Activated naive CD4-positive, alpha-beta T cell treated with anti-CD3 and anti-CD28 coated beads for 36 hours (primary cell): ENCODE results near the gene TTI1. TPM values are rescaled to one million over a fixed set of nuclear protein-coding genes. Genes with fewer than 3 reads are reported as not detected.

ENCODE experiments used
- CTCF ChIA-PET: fragments of 350-600 bp; sonication (Branson Sonifier 250); formaldehyde crosslinking; loops from one replicate; lab custom pipeline; 2021; ENCODE audit warnings: antibody characterized with exemption; lab: Charles Lee
- DNase-seq: peaks from one replicate; pipeline ENCODE4 v3.0.0-alpha.2; 2020
- H3K27ac Mint-ChIP-seq: one replicate; pipeline ENCODE4 v1.8.0; 2021; ENCODE audit warnings: mild to moderate bottlenecking, mixed read lengths
- H3K27me3 Mint-ChIP-seq: one replicate; pipeline ENCODE4 v1.8.0; 2021; ENCODE audit warnings: low read depth, mixed read lengths
- H3K36me3 Mint-ChIP-seq: one replicate; pipeline ENCODE4 v1.8.0; 2021; ENCODE audit warnings: low read depth, mixed read lengths
- H3K4me1 Mint-ChIP-seq: one replicate; pipeline ENCODE4 v1.8.0; 2021; ENCODE audit warnings: low read depth, mixed read lengths
- H3K4me3 Mint-ChIP-seq: one replicate; pipeline ENCODE4 v1.8.0; 2021; ENCODE audit warnings: mild to moderate bottlenecking, moderate library complexity, mixed read lengths
- H3K9me3 Mint-ChIP-seq: one replicate; pipeline ENCODE4 v1.8.0; 2021; ENCODE audit warnings: mixed read lengths
- intact Hi-C: fragments of 100-400 bp; cut with micrococcal nuclease; formaldehyde crosslinking; loops from one replicate; pipeline ENCODE4 v1.15.1; 2023
- total RNA-seq, 2 experiments: library from RNA; stranded (reverse); gene quantifications; one replicate each; pipeline ENCODE4 v1.2.3, GENCODE V29; 2021

The TTI1 gene
- total RNA-seq, 2 experiments from 2014 or later = 32.8 to 36.2 TPM

DNA sequence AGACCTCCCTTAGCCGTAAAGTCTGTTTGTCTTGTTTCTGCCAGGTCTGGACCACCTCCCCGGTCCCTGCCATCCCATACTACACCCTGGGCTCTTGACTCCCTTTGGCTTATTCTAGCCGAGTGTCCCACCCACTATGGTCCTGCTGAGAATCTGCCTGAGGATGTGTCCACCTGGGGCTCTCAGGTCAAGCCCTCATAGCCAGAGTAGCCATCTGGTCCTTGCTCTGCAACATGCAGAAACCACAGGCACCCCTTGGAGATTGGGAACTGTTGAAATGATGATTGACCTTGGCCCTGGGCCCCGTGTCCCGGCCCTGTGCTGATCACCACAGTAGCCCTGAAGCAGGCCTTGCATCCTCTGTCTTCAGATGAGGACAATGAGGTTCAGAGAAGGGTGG, 86.3 kb downstream of the TTI1 start:
- no peak overlapping the region for H3K27ac Mint-ChIP-seq
- no peaks in the 10 kb centered on the region for H3K4me1 Mint-ChIP-seq
- H3K4me3 Mint-ChIP-seq = no peak overlapping the region
- H3K36me3 Mint-ChIP-seq = no peaks in the 10 kb centered on the region
- no peaks in the 10 kb centered on the region for H3K27me3 Mint-ChIP-seq
- intact Hi-C loops = no loop called here
- peaks cover 5% of the 10 kb centered on the region for H3K9me3 Mint-ChIP-seq
- CTCF ChIA-PET = no interaction called here
- no peak for DNase-seq

DNA sequence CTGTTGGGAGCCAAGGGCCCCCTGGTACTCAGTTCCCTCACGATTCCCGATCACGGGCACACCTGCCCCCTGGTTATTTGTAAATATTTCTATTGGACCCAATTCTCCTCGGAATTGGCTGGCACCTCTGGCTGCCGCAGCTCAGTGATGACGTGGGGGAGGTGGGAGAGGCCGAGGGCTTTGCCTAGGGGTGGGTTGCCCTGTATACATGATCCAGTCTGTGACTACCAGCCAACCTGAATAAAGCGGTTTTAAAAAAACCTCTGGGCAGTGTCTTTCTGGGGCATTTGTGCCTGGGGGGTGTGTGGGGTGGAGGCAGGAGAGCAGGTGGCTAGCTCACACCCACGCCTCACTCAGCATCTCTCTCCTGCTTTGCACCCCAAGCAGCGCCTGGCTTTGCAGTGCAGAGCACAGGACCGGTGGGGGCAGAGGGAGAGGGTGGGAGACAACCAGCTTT, 88.1 kb downstream of the TTI1 start:
- no peak overlapping the region for H3K4me3 Mint-ChIP-seq
- peaks cover 5% of the 10 kb centered on the region for H3K9me3 Mint-ChIP-seq
- H3K27ac Mint-ChIP-seq = no peak overlapping the region
- no peak for DNase-seq
- CTCF ChIA-PET = interaction anchor here (0.5 kb wide), 1 partner anchor 241 kb away, joined by 6 read pairs; no protein-coding TSS in a partner anchor
- H3K4me1 Mint-ChIP-seq = no peaks in the 10 kb centered on the region
- intact Hi-C loops = no loop called here
- H3K36me3 Mint-ChIP-seq = no peaks in the 10 kb centered on the region
- no peaks in the 10 kb centered on the region for H3K27me3 Mint-ChIP-seq

DNA sequence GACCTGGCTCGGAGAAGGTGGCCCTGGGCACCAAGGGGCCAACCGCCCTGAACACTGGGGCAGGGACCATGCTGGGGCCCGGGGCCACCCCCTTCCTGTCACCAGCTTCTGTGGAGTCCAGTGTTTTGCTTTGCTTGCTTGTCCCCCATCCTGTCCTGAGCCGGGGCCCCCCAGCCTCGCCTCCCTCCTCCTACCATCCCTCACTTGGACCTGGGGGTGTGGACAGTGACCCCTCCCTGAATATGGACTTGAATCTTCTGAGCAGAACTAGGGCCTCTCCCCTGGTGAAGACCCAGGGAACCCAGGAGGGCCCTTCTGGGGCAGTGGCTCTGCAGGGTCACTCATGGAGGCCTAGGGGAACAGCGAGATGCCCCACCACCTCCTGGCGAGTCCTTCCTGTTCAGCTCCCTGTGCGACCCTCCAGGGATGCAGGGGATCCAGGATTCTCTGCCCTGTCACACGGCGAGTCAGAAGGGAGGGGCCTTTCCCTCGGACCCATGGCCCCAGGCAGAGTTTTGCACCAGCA, 88.7 kb downstream of the TTI1 start:
- no peak for DNase-seq
- intact Hi-C loops = no loop called here
- Mint-ChIP-seq H3K4me1 (no peaks in the 10 kb centered on the region), H3K36me3 (no peaks in the 10 kb centered on the region), H3K4me3 (no peak overlapping the region), H3K9me3 (peaks cover 5% of the 10 kb centered on the region), H3K27me3 (no peaks in the 10 kb centered on the region), H3K27ac (no peak overlapping the region)
- CTCF ChIA-PET = interaction anchor here (0.5 to 0.7 kb wide), 2 partner anchors 26 to 240 kb away, joined by 5 to 6 read pairs; no protein-coding TSS in a partner anchor

DNA sequence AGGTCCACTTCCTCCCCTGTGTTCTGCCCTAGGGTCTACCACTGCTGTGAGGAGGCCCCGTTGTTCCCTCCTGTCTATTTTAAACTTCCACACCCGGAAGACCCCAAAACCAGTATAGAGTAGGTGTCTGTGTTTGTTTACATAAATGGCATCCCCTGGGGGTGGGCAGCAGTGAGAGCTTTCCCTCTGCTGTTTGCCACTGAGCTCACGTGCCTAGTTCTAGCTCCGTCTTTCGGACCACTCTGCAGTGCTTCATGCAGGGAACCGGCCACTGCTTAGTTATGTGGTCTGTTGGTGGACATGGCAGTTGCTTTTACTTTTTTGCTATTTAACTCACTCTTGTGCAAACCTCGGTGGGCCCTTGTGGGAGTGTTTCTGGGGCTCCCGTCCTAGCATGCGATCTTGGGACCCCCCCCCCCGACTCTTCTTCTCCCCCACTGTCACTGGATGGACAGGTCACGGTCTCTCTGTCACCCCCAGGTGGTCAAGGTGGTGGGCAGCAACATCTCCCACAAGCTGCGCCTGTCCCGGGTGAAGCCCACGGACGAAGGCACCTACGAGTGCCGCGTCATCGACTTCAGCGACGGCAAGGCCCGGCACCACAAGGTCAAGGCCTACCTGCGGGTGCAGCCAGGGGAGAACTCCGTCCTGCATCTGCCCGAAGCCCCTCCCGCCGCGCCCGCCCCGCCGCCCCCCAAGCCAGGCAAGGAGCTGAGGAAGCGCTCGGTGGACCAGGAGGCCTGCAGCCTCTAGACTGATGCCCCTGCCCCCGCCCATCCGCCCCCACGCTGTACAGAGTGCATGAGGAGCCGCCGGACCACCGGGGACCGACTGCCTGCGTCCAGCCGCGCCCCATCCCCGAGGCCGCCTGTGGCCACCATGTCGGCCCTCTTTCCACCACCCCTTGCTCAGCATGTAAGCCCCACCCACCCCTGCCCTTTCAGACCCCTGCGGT, 89.5 kb downstream of the TTI1 start:
- no peaks in the 10 kb centered on the region for H3K27me3 Mint-ChIP-seq
- peaks cover 5% of the 10 kb centered on the region for H3K9me3 Mint-ChIP-seq
- no peak overlapping the region for H3K27ac Mint-ChIP-seq
- intact Hi-C loops = no loop called here
- no peaks in the 10 kb centered on the region for H3K36me3 Mint-ChIP-seq
- no peak for DNase-seq
- H3K4me3 Mint-ChIP-seq = no peak overlapping the region
- no peaks in the 10 kb centered on the region for H3K4me1 Mint-ChIP-seq
- CTCF ChIA-PET = interaction anchor here (0.7 kb wide), 1 partner anchor 25 kb away, joined by 5 read pairs; no protein-coding TSS in a partner anchor

DNA sequence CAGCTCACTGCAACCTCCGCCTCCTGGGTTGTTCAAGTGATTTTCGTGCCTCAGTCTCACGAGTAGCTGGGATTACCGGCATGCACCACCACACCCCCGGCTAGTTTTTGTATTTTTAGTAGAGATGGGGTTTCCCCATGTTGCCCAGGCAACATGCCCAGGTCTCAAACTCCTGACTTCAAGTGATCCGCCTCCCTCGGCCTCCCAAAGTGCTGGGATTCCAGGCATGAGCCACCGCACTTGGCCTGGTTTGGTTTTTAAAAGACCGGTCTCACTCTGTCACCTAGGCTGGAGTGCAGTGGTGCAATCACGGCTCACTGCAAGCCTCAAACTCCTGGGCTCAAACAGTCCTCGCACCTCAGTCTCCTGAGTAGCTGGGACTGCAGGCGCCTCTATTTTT, 90.2 kb downstream of the TTI1 start:
- DNase-seq = no peak
- H3K27me3 Mint-ChIP-seq = no peaks in the 10 kb centered on the region
- H3K4me3 Mint-ChIP-seq = no peak overlapping the region
- H3K4me1 Mint-ChIP-seq = no peaks in the 10 kb centered on the region
- peaks cover 5% of the 10 kb centered on the region for H3K9me3 Mint-ChIP-seq
- H3K36me3 Mint-ChIP-seq = no peaks in the 10 kb centered on the region
- intact Hi-C loops = no loop called here
- CTCF ChIA-PET = no interaction called here
- no peak overlapping the region for H3K27ac Mint-ChIP-seq

DNA sequence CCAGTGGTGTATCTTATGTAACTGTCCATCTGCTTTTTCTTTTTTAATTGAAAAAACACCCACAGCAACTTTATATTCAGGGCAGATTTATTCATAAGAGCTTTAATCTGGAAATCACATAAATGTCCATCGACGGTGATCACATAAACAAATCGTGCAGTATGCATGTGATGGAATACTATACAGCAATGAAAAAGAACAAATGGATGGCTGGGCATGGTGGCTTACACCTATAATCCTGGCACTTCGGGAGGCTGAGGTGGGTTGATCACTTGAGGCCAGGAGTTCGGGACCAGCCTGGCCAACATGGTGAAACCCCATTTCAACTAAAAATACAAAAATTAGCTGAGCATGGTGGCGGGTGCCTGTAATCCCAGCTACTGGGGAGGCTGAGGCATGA, 91.3 kb downstream of the TTI1 start:
- no peak overlapping the region for H3K4me3 Mint-ChIP-seq
- no peak overlapping the region for H3K27ac Mint-ChIP-seq
- H3K27me3 Mint-ChIP-seq = no peaks in the 10 kb centered on the region
- H3K36me3 Mint-ChIP-seq = no peaks in the 10 kb centered on the region
- DNase-seq = no peak
- CTCF ChIA-PET = no interaction called here
- H3K9me3 Mint-ChIP-seq = no peaks in the 10 kb centered on the region
- no peaks in the 10 kb centered on the region for H3K4me1 Mint-ChIP-seq
- intact Hi-C loops = no loop called here

DNA sequence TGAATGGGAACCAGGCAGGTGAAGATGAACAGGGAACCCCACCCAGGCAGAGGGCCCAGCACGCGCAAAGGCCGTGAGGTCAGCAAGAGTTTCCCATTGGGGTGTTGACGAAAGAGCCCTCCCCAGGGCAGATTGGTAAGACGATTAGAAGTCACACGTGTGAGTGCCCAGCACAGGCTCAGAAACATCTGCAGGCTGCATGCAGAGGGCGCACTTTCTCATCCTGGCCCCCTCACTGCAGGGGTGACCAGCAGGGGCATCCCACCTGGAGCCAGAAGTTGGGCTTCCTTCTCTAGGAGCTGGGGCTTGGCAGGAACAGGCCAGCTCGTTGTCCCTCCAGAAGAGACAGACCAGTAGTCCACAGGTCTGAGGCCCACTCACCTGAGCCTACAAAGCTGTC, 91.9 kb downstream of the TTI1 start:
- Mint-ChIP-seq H3K4me1 (no peaks in the 10 kb centered on the region), H3K4me3 (no peak overlapping the region), H3K27ac (no peak overlapping the region), H3K27me3 (no peaks in the 10 kb centered on the region), H3K9me3 (no peaks in the 10 kb centered on the region), H3K36me3 (no peaks in the 10 kb centered on the region)
- intact Hi-C loops = no loop called here
- CTCF ChIA-PET = no interaction called here
- no peak for DNase-seq

DNA sequence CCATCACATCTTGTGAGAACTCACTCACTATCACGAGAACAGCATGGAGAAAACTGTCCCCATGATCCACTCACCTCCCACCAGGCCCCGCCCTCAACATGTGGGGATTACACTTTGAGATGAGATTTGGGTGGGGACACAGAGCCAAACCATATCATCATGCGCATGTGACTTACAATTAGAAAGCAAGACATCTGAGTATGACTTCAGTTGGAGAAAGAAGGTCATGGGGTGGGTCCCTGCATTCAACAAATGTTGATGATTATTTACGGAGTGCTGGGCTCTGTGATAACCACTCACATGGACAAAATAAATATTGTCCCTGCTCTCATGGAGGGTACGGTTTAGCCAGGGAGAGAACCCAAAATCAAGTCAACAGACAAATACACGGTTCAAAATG, 92.4 kb downstream of the TTI1 start:
- Mint-ChIP-seq H3K27ac (no peak overlapping the region), H3K27me3 (no peaks in the 10 kb centered on the region), H3K9me3 (no peaks in the 10 kb centered on the region), H3K36me3 (no peaks in the 10 kb centered on the region), H3K4me1 (no peaks in the 10 kb centered on the region), H3K4me3 (no peak overlapping the region)
- CTCF ChIA-PET = no interaction called here
- intact Hi-C loops = no loop called here
- no peak for DNase-seq

DNA sequence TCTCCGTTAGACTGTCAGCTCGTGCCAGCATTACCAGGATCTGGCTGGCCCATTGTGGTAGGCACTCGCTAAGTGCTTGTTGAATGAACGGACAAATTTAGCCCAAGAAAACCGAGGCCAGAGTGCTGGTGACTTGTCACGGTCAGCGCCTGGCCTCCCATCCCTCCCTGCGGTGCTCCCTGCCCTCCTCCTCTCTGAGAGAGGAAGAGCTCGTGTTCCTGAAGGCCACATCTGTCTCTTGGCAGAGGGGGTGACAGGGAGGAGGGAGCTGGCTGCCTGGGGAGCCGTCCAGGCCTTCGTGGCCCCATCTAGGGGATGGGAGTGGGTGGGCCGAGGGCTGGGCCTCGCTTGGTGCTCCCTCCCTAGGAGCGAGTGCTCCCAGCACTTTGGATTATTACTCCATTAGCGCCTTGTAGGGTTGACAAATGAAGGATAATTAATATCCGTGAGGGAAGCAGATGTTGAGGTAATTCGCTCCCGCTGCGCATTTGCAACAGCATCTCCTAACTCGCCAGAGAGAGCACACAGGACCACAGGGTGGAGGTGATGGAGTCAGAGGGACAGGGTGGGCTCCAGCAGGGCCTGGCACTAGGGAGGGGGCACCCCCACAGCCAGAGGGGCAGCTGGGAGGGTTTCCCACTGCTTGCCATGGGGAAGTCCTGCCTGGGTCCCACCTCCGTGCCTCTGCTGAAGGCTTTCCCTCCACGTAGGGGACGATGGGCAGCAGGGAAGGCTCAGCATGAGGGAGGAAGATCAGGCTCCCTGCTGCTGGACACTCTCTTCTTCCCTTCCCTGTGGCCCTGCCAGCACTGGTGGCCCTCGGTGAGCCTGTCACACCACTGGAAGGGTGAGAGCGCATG, 93.3 kb downstream of the TTI1 start:
- Mint-ChIP-seq H3K9me3 (no peaks in the 10 kb centered on the region), H3K36me3 (no peaks in the 10 kb centered on the region), H3K4me1 (no peaks in the 10 kb centered on the region), H3K27me3 (no peaks in the 10 kb centered on the region), H3K27ac (no peak overlapping the region), H3K4me3 (no peak overlapping the region)
- CTCF ChIA-PET = no interaction called here
- no peak for DNase-seq
- intact Hi-C loops = no loop called here

DNA sequence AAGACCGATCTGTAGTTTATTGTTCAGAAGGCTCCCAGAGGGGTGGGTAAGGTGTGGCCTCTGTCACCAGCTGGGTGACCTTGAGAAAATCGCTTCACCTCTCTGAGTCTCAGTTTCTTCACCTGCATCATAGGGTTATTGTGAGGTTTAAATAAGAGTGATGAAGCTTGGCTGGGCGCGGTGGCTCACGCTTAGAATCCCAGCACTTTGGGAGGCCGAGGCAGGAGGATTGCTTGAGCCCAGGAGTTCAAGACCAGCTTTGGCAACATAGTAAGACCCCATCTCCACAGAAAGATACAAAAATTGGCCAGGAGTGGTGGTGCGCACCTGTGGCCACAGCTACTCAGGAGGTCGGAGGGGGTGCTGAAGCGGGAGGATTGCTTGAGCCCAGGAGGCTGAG, 94.3 kb downstream of the TTI1 start:
- H3K27ac Mint-ChIP-seq = no peak overlapping the region
- DNase-seq = no peak
- intact Hi-C loops = no loop called here
- H3K9me3 Mint-ChIP-seq = no peaks in the 10 kb centered on the region
- H3K4me3 Mint-ChIP-seq = no peak overlapping the region
- no peaks in the 10 kb centered on the region for H3K4me1 Mint-ChIP-seq
- H3K27me3 Mint-ChIP-seq = no peaks in the 10 kb centered on the region
- H3K36me3 Mint-ChIP-seq = no peaks in the 10 kb centered on the region
- CTCF ChIA-PET = no interaction called here

DNA sequence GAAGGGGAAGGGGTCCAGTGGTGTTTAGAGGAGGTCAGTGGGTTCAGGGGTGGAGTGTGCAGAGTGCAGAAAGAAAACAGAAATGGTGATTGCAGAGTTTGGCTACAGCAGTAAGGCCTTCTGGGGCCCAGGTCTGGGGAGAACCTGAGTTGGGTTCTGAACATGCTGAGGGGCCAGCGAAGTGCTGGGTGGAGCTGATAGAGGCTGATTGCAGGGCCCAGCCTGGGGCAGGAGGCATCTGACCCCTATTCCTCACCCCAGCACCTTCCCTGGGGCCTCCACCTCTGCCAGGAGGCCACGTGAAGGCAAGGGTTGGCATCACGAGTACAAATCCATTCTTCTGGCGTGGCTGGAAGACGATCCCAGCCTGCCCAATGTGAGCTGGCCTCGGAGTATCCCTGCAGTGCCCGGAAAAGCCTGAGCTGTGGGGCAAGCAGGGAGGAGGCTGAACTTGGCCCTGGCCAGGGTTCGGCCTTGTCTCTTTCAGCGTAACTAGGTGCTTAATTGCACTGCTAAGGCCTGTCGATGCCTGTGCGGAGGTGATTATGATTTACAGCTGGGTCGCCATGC, 95.0 kb downstream of the TTI1 start:
- no peaks in the 10 kb centered on the region for H3K4me1 Mint-ChIP-seq
- no peak overlapping the region for H3K4me3 Mint-ChIP-seq
- H3K36me3 Mint-ChIP-seq = no peaks in the 10 kb centered on the region
- intact Hi-C loops = no loop called here
- CTCF ChIA-PET = no interaction called here
- H3K27ac Mint-ChIP-seq = no peak overlapping the region
- no peaks in the 10 kb centered on the region for H3K9me3 Mint-ChIP-seq
- no peaks in the 10 kb centered on the region for H3K27me3 Mint-ChIP-seq
- no peak for DNase-seq

DNA sequence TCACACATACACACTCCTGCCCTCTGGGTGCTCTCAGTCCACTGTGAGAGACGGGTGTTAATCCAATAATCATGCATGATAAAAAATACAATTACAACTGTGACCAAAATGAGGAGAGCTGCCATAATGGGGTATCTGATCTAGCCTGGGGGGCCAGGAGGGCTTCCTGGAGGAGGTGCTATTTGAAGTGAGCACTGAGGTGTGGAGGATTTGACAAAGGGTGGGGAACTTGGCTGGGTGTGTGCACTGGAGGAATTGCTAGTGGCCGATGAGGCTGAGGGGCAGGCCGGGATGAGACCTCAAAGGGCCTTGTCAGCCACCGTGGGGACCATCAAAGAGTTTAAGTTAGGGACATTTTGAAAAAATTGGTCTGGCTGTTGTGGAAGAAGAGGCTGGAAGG, 95.6 kb downstream of the TTI1 start:
- Mint-ChIP-seq H3K4me3 (no peak overlapping the region), H3K4me1 (no peaks in the 10 kb centered on the region), H3K27me3 (no peaks in the 10 kb centered on the region), H3K9me3 (no peaks in the 10 kb centered on the region), H3K36me3 (no peaks in the 10 kb centered on the region), H3K27ac (no peak overlapping the region)
- intact Hi-C loops = no loop called here
- CTCF ChIA-PET = no interaction called here
- no peak for DNase-seq
